GM19372 (cell line): ENCODE results near the gene FABP7.

Experiments used
- ATAC-seq: cut with Tn5 transposase; IDR thresholded peaks from one replicate; pipeline ENCODE4 v1.9.1; 2021; ENCODE audit warnings: mild to moderate bottlenecking, low read depth, moderate library complexity; ENCODE audit not compliant: unreplicated experiment

The FABP7 gene

GRCh38 chr6:122791310-122791679 lies 11.8 kb downstream of the FABP7 start:
- ATAC-seq = no peak

GRCh38 chr6:122792766-122793165 lies 13.2 kb downstream of the FABP7 start:
- ATAC-seq = no peak

- no peak for ATAC-seq
Measured at GRCh38 chr6:122797537-122797936, 18.0 kb downstream of the FABP7 start.

- peak; percentile 77 for ATAC-seq
Measured at GRCh38 chr6:122798099-122798641, 18.7 kb downstream of the FABP7 start.

GRCh38 chr6:122799140-122799745 lies 19.7 kb downstream of the FABP7 start:
- no peak for ATAC-seq

- no peak for ATAC-seq
Measured at GRCh38 chr6:122799916-122800686, 20.6 kb downstream of the FABP7 start.

GRCh38 chr6:122800906-122801305 lies 21.4 kb downstream of the FABP7 start:
- no peak for ATAC-seq

- no peak for ATAC-seq
Measured at GRCh38 chr6:122801397-122801796, 21.9 kb downstream of the FABP7 start.

GRCh38 chr6:122803171-122803661 lies 23.7 kb downstream of the FABP7 start:
- no peak for ATAC-seq

GRCh38 chr6:122804962-122805485 lies 25.5 kb downstream of the FABP7 start:
- ATAC-seq = no peak

- ATAC-seq = no peak
Measured at GRCh38 chr6:122806291-122806690, 26.8 kb downstream of the FABP7 start.

GRCh38 chr6:122808121-122808885 lies 28.8 kb downstream of the FABP7 start:
- ATAC-seq = no peak

- ATAC-seq = no peak
Measured at GRCh38 chr6:122809001-122809400, 29.5 kb downstream of the FABP7 start.

GRCh38 chr6:122809691-122810090 lies 30.2 kb downstream of the FABP7 start:
- ATAC-seq = no peak

GRCh38 chr6:122810189-122810588 lies 30.7 kb downstream of the FABP7 start:
- no peak for ATAC-seq

GRCh38 chr6:122817358-122817757 lies 37.8 kb downstream of the FABP7 start:
- no peak for ATAC-seq

- ATAC-seq = no peak
Measured at GRCh38 chr6:122817766-122818165, 38.2 kb downstream of the FABP7 start.

- ATAC-seq = no peak
Measured at GRCh38 chr6:122818866-122819265, 39.4 kb downstream of the FABP7 start.

GRCh38 chr6:122821095-122821494 lies 41.6 kb downstream of the FABP7 start:
- no peak for ATAC-seq

- no peak for ATAC-seq
Measured at GRCh38 chr6:122825163-122825562, 45.6 kb downstream of the FABP7 start.

GRCh38 chr6:122829456-122829855 lies 49.9 kb downstream of the FABP7 start:
- ATAC-seq = no peak
